Lung (tissue), 12 donors: ENCODE data around the gene RASGRP2. TPM values are rescaled to one million over a fixed set of nuclear protein-coding genes. Genes with fewer than 3 reads are reported as not detected.
A peak's percentile ranks its signal among the peaks of the same experiment; 100 is the strongest.

Experiments used
- ATAC-seq: fragments of 200-7000 bp; cut with Tn5 transposase; one replicate; pipeline ENCODE4 v1.9.1; 2020; ENCODE audit warnings: moderate number of reproducible peaks; ENCODE audit not compliant: insufficient read depth, low FRiP score
- DNase-seq, 3 donors: peaks; one replicate each; pipeline ENCODE4 v3.0.0-alpha.2; 2013 to 2017
- H3K27ac ChIP-seq, 2 donors: one replicate each; pipeline ENCODE4 v1.5.1; 2013; ENCODE audit warnings: mild to moderate bottlenecking in 2 of 2, moderate library complexity in 2 of 2, control low read depth in 1 of 2, inconsistent platforms in 1 of 2, low read depth in 1 of 2, low read length in 1 of 2
- H3K27me3 ChIP-seq, 3 donors: one replicate each; pipeline ENCODE4 v1.5.1; 2013; ENCODE audit warnings: low read length in 2 of 3; ENCODE audit not compliant: control insufficient read depth in 3 of 3, insufficient read depth in 3 of 3
- H3K36me3 ChIP-seq, 4 donors: one replicate each; pipeline ENCODE4 v1.5.1; 2013; ENCODE audit warnings: low read length in 4 of 4, mild to moderate bottlenecking in 1 of 4, moderate library complexity in 1 of 4; ENCODE audit not compliant: control insufficient read depth in 4 of 4, insufficient read depth in 4 of 4
- H3K4me1 ChIP-seq, 5 donors: one replicate each; pipeline ENCODE4 v1.5.1; 2013; ENCODE audit warnings: low read length in 5 of 5, mild to moderate bottlenecking in 2 of 5, moderate library complexity in 1 of 5; ENCODE audit not compliant: control insufficient read depth in 5 of 5, insufficient read depth in 5 of 5
- H3K4me3 ChIP-seq: one replicate; pipeline ENCODE4 v1.5.1; 2013; ENCODE audit warnings: mild to moderate bottlenecking, control low read depth, moderate library complexity
- H3K9ac ChIP-seq, 2 donors: one replicate each; pipeline ENCODE4 v1.5.1; 2013; ENCODE audit warnings: low read length in 2 of 2, control low read depth in 1 of 2; ENCODE audit not compliant: insufficient read depth in 1 of 2
- H3K9me3 ChIP-seq, 4 donors: one replicate each; pipeline ENCODE4 v1.5.1; 2013; ENCODE audit warnings: low read length in 3 of 4, mild to moderate bottlenecking in 1 of 4, moderate library complexity in 1 of 4; ENCODE audit not compliant: control insufficient read depth in 4 of 4, insufficient read depth in 3 of 4
- WGBS, 2 donors: extraction: QIAGEN DNeasy Blood & Tissue Kit; methylation state at CpG; one replicate each; pipeline ENCODE4 v1.1.7; 2013; 5-methylcytosine and 5-hydroxymethylcytosine counted together
- polyA plus RNA-seq, 2 donors: library from polyadenylated mRNA; stranded (reverse); fragments of 200-250 nt; gene quantifications; one replicate each; pipeline ENCODE4 v1.2.1, GENCODE V29; 2013
- total RNA-seq, 2 donors: library from RNA; depleted of rRNA in 1 of 2; stranded (reverse); fragments of >200 nt in 1 of 2; gene quantifications; one replicate each; pipeline ENCODE4 v1.2.1, GENCODE V29; 2014 to 2021
- TF ChIP-seq, protein P1 (sequence below): IDR thresholded peaks from 2 replicates; pipeline ENCODE4 v1.5.1; 2012; ENCODE audit warnings: mild to moderate bottlenecking; ENCODE audit errors: control extremely low read depth, extremely low read depth
- donor health status: control.
- donor health status: control.
- donor health status: Bipolar disorder and iron deficiency.
- donor health status: healthy.
- donor health status: DM: yes; HTN: yes; CAD: no.

The RASGRP2 gene
- total and polyA plus RNA-seq, 4 donors, result 20.0 to 46.4 (median 30.8) TPM

DNA sequence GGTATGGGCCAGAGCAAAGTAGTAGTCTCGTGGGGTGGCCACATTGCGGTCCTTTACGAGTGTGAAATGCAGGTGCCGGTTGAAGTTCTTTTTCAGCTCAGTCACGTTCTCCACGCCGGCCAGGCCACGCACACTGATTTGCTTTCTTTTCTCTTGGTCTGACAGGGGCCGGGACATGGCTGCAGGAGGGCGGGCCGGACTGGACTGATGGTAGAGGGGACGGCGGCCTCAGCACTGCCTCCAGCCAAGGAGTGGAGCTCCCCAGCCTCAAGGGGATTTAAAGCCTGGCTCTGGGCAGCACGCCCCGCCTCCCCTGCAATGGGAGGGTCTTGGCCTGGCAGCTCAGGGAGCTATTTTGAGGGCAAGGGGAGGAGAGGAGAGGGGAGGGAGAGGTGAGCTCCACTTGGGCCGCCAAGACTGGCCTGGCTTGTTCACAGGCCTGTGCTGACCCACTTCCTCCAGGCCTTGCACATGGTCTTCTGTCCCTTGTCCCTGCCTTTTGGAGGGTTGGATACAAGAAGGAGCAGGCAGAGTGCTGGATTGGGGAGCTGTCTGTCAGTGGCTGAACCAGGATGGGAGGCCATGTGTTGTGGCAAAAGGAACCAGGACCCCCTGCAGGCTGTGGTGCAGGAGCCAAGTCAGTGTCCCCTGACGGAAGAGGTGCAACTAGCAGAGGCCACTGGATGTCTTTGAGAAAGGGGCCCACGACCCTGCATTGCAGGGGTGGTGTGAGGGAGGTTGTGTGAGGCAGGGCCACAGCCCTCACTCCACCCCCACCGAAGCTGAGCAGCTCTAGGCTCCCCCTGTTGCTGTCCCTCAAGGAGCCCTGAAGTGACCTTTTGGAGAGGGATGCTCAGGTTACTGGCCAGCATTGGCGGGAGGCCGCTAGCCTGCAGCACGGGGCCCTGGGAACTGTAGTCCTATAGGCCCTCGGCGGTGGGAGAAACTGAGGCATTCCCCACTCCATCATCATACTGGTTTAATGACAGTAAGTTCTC is 16.1 kb upstream of the RASGRP2 start, which contains the start of gene PYGM:
Gene PYGM (minus strand): TSS at position 253 of the 998 bp plus-strand sequence. CDS start 76 bp downstream, at position 177.
- WGBS, 2 donors, result 58 to 72% methylated on average over 23 to 24 of the region's 24 CpGs
- no peak within 1 kb of the TSS for H3K4me3 ChIP-seq
- H3K9me3 ChIP-seq, result no peaks in the 10 kb centered on the region
- TF ChIP-seq, protein P1, sequence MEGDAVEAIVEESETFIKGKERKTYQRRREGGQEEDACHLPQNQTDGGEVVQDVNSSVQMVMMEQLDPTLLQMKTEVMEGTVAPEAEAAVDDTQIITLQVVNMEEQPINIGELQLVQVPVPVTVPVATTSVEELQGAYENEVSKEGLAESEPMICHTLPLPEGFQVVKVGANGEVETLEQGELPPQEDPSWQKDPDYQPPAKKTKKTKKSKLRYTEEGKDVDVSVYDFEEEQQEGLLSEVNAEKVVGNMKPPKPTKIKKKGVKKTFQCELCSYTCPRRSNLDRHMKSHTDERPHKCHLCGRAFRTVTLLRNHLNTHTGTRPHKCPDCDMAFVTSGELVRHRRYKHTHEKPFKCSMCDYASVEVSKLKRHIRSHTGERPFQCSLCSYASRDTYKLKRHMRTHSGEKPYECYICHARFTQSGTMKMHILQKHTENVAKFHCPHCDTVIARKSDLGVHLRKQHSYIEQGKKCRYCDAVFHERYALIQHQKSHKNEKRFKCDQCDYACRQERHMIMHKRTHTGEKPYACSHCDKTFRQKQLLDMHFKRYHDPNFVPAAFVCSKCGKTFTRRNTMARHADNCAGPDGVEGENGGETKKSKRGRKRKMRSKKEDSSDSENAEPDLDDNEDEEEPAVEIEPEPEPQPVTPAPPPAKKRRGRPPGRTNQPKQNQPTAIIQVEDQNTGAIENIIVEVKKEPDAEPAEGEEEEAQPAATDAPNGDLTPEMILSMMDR, result no peak
- peak within 1 kb of the TSS; percentile 26 to 55 for H3K27ac ChIP-seq
- peak; percentile 36 for ATAC-seq
- H3K4me1 ChIP-seq, result peaks cover 0 to 17% (median 8%) of the 10 kb centered on the region in 5 donors
- peak; percentile 79 to 88 (median 80) for DNase-seq
- peaks cover 12 to 27% (median 16%) of the 10 kb centered on the region in 4 donors for H3K36me3 ChIP-seq
- H3K9ac ChIP-seq, result no peak within 1 kb of the TSS
- no peaks in the 10 kb centered on the region for H3K27me3 ChIP-seq

GRCh38 chr11:64759131-64759721 is 15.3 kb upstream of the RASGRP2 start:
- no peak overlapping the region for H3K9ac ChIP-seq
- H3K27ac ChIP-seq, result peak overlapping the region; percentile 26 to 55
- no peaks in the 10 kb centered on the region for H3K27me3 ChIP-seq
- TF ChIP-seq, protein P1, result no peak
- DNase-seq (no peak), ATAC-seq (no peak)
- no peaks in the 10 kb centered on the region for H3K9me3 ChIP-seq
- 73 to 81% methylated on average over 21 of the region's 21 CpGs for WGBS, 2 donors
- H3K36me3 ChIP-seq, result peaks cover 4 to 19% (median 13%) of the 10 kb centered on the region in 4 donors
- H3K4me1 ChIP-seq, result peaks cover 0 to 17% (median 8%) of the 10 kb centered on the region in 5 donors
- H3K4me3 ChIP-seq, result no peak overlapping the region

- DNase-seq, result no peak
- ATAC-seq, result no peak
- peaks cover 0 to 12% (median 7%) of the 10 kb centered on the region in 4 donors for H3K36me3 ChIP-seq
- H3K4me3 ChIP-seq, result no peak overlapping the region
- H3K27ac ChIP-seq, result no peak overlapping the region
- no peaks in the 10 kb centered on the region for H3K27me3 ChIP-seq
- no peak overlapping the region for H3K9ac ChIP-seq
- H3K9me3 ChIP-seq, result no peaks in the 10 kb centered on the region
- H3K4me1 ChIP-seq, result peaks cover 0 to 17% (median 8%) of the 10 kb centered on the region in 5 donors
- TF ChIP-seq, protein P1, result no peak
- 90 to 92% methylated on average over 15 of the region's 15 CpGs for WGBS, 2 donors
Observed at GRCh38 chr11:64758330-64759079, 14.6 kb upstream of the RASGRP2 start.
